GM19043 (cell line): ENCODE measurements around the gene INCA1.

Source experiments
- ATAC-seq: cut with Tn5 transposase; IDR thresholded peaks from one replicate; pipeline ENCODE4 v1.9.1; 2021; ENCODE audit warnings: low read depth; ENCODE audit not compliant: unreplicated experiment

INCA1 gene

GRCh38 chr17:4938688-4939545 lies 58.4 kb downstream of the INCA1 start:
- ATAC-seq = no peak
